ELR (cell line): Measurements from ENCODE around the gene GIPC1.
"Not testable (repeated sequence)": the region's sequence is repeated elsewhere in the genome, so short reads cannot be mapped to it uniquely, and the experiment has no call there.

Experiments used
- DNase-seq: peaks from one replicate; pipeline ENCODE4 v3.0.0-alpha.2; 2015; ENCODE audit warnings: low read depth

Gene GIPC1

GRCh38 chr19:14517840-14518505, 22.0 kb upstream of the GIPC1 start, which contains the start of gene DNAJB1:
Gene DNAJB1, minus strand, starts transcription at chr19:14518397. Its CDS starts 48 bp downstream, at chr19:14518349.
- peak; percentile 82 for DNase-seq

GRCh38 chr19:14517446-14517839, 21.5 kb upstream of the GIPC1 start:
- peak; percentile 49 for DNase-seq

- DNase-seq = no peak
Measured at GRCh38 chr19:14516746-14517438, 21.0 kb upstream of the GIPC1 start.

GRCh38 chr19:14516048-14516534, 20.2 kb upstream of the GIPC1 start:
- no peak for DNase-seq

GRCh38 chr19:14515501-14516047, 19.6 kb upstream of the GIPC1 start:
- DNase-seq = no peak

- DNase-seq = no peak
Measured at GRCh38 chr19:14514215-14514863, 18.4 kb upstream of the GIPC1 start.

- DNase-seq = no peak
Measured at GRCh38 chr19:14512406-14512961, 16.6 kb upstream of the GIPC1 start.

- DNase-seq = no peak
Measured at GRCh38 chr19:14511229-14511593, 15.3 kb upstream of the GIPC1 start.

- DNase-seq = peak; percentile 90
Measured at GRCh38 chr19:14510311-14511228, 14.6 kb upstream of the GIPC1 start.

GRCh38 chr19:14507704-14508542, 12.0 kb upstream of the GIPC1 start:
- peak; percentile 91 for DNase-seq

GRCh38 chr19:14505488-14506239, 9.7 kb upstream of the GIPC1 start:
- peak; percentile 97 for DNase-seq

GRCh38 chr19:14504575-14504974, 8.6 kb upstream of the GIPC1 start:
- DNase-seq = not testable (repeated sequence)

GRCh38 chr19:14503285-14503684, 7.4 kb upstream of the GIPC1 start:
- no peak for DNase-seq

- peak; percentile 46 for DNase-seq
Measured at GRCh38 chr19:14502334-14503092, 6.6 kb upstream of the GIPC1 start.

- no peak for DNase-seq
Measured at GRCh38 chr19:14497228-14497921, 1.4 kb upstream of the GIPC1 start.

GRCh38 chr19:14496834-14497227, 904 bp upstream of the GIPC1 start:
- DNase-seq = no peak

GRCh38 chr19:14495672-14496028, 277 bp downstream of the GIPC1 start:
- no peak for DNase-seq
